RWPE1 (cell line): ENCODE data around the gene CENPVL1.
"Not testable (repeated sequence)": the region's sequence is repeated elsewhere in the genome, so short reads cannot be mapped to it uniquely, and the experiment has no call there.

Source experiments
- CTCF ChIA-PET: fragments of 350-600 bp; sonication (Branson Sonifier 250); formaldehyde crosslinking; extraction: SDS; loops from one replicate; lab custom pipeline; 2021; lab: Yijun Ruan, JAX
- POLR2A ChIA-PET: fragments of 400-600 bp; formaldehyde crosslinking; extraction: SDS; loops from one replicate; lab custom pipeline; 2020; ENCODE audit warnings: antibody characterized with exemption; ENCODE audit not compliant: low non-redundant PET; lab: Yijun Ruan, JAX
- DNase-seq: peaks from one replicate; pipeline ENCODE4 v3.0.0; 2012; ENCODE audit warnings: low spot score
- H3K27ac ChIP-seq: fragments of 450-650 bp; 2 replicates; pipeline ENCODE4 v1.5.1; 2017
- CTCF ChIP-seq: fragments of 450-650 bp; conservative IDR thresholded peaks from 2 replicates; pipeline ENCODE4 v1.5.1; 2017; ENCODE audit warnings: low read depth, mild to moderate bottlenecking

Gene CENPVL1

GRCh38 chrX:51710277-51711164, at the start of gene CENPVL1:
CENPVL1 (plus strand) TSS chrX:51710512; CDS start chrX:51710512, 0 bp downstream.
- H3K27ac ChIP-seq, DNase-seq, POLR2A ChIA-PET, CTCF ChIA-PET: not testable (repeated sequence)

- H3K27ac ChIP-seq, result no peak overlapping the region
- no peak for TF ChIP-seq CTCF
- no peak for DNase-seq
- POLR2A ChIA-PET, result no interaction called here
- CTCF ChIA-PET, result no interaction called here
Observed at GRCh38 chrX:51665981-51666380, 44.3 kb upstream of the CENPVL1 start.

DNA sequence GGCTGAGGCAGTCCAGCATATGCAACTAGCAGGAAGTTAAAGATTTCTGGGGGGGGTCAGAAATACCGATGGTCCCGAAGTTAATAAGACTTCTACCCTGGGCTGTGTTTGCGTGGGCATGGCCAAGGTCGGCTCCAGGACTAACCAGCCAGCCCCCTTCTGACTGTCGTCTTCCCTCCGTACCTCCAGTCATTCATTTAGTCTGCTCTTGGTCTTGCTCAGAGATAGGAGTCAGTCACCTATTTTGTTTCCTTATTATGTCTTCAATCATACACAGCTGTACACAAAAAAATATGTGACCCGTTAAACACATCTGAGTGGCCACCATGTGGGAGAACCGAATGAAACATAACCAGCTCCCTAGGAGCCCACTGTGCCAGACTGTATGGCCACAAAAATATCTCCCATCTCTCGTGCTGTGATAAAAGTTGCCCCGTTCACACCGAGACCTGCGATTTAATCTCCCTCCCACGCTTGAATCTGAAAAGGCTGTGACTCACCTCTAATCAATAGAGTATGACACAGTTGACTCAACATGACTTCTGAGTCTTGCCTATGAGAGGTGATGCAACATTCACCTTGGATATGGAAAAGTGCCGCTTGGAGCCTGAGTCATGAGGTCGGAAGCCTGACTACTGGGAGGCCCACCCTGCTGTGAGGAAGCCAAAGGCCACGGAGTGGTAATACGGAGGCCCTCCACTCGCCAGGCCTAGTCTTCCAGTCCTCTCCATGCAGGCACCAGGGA, 30.5 kb upstream of the CENPVL1 start:
- POLR2A ChIA-PET, H3K27ac ChIP-seq, CTCF ChIA-PET, DNase-seq: not testable (repeated sequence)

- DNase-seq, H3K27ac ChIP-seq, POLR2A ChIA-PET, CTCF ChIA-PET: not testable (repeated sequence)
Observed at GRCh38 chrX:51681808-51682719, 28.2 kb upstream of the CENPVL1 start.

DNA sequence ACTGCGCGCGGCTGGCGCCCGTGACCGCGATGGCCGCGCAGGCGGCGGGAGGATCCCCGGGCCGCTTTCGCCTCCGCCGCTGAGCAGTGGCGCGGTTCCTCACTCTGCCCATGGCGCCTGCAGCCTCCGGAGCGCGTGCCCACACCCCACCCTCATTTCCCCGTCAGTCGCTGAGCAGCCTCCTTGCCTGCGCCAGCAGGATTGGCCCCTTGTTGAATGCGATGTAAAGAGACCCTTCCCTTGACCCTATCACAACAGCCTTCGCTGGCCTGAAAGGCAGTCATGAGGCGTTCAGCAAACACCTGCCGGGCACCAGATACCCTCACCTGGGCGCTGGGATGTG, 27.6 kb upstream of the CENPVL1 start, which contains the start of gene CENPVL2:
Gene CENPVL2 (minus strand): TSS at position 112 of the 343 bp plus-strand sequence. CDS start 0 bp downstream, at position 112.
- not testable (repeated sequence) for H3K27ac ChIP-seq

DNA sequence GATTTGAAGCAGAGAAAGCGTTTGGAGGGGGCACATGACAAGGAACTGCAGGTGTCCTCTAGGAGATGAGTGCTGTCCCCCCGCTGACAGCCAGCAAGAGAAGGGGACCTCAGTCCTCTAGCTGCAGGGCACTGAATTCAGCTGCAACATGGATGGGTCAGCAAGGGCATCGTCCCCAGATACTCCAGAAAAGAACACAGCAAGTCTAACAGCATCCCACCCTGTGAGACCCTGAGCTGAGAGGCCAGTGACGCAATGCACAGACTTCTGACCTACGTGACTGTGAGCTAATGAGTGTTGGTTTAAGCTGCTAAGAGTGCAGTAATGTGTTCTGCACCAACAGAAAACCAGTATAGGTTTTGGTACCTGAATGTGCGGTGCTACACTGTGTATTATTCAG, 16.1 kb upstream of the CENPVL1 start:
- no peak for DNase-seq
- no peak overlapping the region for H3K27ac ChIP-seq
- no peak for TF ChIP-seq CTCF
- CTCF ChIA-PET, result no interaction called here
- POLR2A ChIA-PET, result no interaction called here

More for the DNA sequence above, 27.6 kb upstream of the CENPVL1 start, which contains the start of gene CENPVL2:
- CTCF ChIA-PET, POLR2A ChIA-PET, DNase-seq: not testable (repeated sequence)

- no peak overlapping the region for H3K27ac ChIP-seq
- no peak for DNase-seq
- ChIA-PET POLR2A (no interaction called here), CTCF (no interaction called here)
- TF ChIP-seq CTCF, result no peak
Observed at GRCh38 chrX:51697397-51697796, 12.9 kb upstream of the CENPVL1 start.

DNA sequence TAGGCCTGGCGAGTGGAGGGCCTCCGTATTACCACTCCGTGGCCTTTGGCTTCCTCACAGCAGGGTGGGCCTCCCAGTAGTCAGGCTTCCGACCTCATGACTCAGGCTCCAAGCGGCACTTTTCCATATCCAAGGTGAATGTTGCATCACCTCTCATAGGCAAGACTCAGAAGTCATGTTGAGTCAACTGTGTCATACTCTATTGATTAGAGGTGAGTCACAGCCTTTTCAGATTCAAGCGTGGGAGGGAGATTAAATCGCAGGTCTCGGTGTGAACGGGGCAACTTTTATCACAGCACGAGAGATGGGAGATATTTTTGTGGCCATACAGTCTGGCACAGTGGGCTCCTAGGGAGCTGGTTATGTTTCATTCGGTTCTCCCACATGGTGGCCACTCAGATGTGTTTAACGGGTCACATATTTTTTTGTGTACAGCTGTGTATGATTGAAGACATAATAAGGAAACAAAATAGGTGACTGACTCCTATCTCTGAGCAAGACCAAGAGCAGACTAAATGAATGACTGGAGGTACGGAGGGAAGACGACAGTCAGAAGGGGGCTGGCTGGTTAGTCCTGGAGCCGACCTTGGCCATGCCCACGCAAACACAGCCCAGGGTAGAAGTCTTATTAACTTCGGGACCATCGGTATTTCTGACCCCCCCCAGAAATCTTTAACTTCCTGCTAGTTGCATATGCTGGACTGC, 2.8 kb downstream of the CENPVL1 start:
- CTCF ChIA-PET, DNase-seq, POLR2A ChIA-PET, H3K27ac ChIP-seq: not testable (repeated sequence)
